ENCODE data around the gene ENG.
A peak's percentile ranks its signal among the peaks of the same experiment; 100 is the strongest.

Gene ENG

DNA sequence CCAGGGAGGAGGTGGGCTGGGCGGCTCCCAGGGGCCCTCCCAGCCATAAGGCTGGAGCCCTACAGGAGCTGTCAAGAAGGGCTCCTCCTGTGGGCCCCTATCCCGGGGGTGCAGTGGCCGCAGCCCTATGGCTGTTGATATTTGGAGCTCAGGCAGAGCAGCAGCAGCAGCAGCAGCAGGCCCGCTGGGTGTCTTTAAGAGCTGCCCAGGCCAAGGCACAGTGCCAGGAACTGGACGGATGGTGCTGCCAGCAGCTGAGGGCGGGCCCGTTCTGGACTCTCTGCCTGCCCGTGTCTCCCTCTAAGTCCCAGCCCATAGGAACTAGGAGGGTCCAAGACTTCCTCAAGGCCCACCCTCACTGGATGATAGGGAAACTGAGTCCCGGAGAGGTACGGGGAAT lies 19.4 kb upstream of the ENG start:
- ATAC-seq, result peak; percentile 15; the same call in 1 of the 3 replicates
- TF ChIP-seq SNAI2 (CRISPR knock-in tag; IDR thresholded peaks at IDR 0.05), result no peak
- TF ChIP-seq, protein P1, sequence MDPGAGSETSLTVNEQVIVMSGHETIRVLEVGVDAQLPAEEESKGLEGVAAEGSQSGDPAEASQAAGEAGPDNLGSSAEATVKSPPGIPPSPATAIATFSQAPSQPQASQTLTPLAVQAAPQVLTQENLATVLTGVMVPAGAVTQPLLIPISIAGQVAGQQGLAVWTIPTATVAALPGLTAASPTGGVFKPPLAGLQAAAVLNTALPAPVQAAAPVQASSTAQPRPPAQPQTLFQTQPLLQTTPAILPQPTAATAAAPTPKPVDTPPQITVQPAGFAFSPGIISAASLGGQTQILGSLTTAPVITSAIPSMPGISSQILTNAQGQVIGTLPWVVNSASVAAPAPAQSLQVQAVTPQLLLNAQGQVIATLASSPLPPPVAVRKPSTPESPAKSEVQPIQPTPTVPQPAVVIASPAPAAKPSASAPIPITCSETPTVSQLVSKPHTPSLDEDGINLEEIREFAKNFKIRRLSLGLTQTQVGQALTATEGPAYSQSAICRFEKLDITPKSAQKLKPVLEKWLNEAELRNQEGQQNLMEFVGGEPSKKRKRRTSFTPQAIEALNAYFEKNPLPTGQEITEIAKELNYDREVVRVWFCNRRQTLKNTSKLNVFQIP (CRISPR knock-in tag; IDR thresholded peaks at IDR 0.05; ENCODE audit: borderline replicate concordance, low read depth), result no peak
- TF ChIP-seq PPARA (CRISPR knock-in tag; IDR thresholded peaks at IDR 0.05; ENCODE audit: borderline replicate concordance), result no peak

DNA sequence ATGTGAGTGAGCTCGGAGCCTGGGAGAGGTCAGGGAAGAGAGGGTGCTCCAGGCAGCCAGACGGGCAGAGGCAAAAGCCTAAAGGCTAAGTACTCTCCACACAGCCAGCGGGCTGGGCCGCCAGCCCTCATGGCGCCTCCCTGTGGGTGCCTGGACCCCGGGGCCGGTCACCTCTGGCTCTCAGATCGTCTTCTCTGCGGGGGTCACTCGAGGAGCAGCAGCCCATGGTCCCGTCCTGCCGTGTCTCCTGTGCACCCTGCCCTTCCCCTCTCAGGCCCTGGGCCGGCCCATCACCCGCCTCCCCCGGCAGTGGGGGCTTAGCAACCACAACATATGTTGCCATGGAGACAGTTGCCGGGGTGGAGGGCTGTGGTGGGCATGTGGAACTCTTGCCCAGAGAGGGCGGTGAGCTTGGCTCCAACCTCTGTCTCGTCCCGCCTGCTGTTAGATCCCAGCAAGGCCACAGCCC lies 18.8 kb upstream of the ENG start:
- ATAC-seq, result no peak
- TF ChIP-seq, protein P2, sequence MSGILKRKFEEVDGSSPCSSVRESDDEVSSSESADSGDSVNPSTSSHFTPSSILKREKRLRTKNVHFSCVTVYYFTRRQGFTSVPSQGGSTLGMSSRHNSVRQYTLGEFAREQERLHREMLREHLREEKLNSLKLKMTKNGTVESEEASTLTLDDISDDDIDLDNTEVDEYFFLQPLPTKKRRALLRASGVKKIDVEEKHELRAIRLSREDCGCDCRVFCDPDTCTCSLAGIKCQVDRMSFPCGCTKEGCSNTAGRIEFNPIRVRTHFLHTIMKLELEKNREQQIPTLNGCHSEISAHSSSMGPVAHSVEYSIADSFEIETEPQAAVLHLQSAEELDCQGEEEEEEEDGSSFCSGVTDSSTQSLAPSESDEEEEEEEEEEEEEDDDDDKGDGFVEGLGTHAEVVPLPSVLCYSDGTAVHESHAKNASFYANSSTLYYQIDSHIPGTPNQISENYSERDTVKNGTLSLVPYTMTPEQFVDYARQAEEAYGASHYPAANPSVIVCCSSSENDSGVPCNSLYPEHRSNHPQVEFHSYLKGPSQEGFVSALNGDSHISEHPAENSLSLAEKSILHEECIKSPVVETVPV (CRISPR knock-in tag; IDR thresholded peaks at IDR 0.05), result no peak
- TF ChIP-seq ZFP3 (CRISPR knock-in tag; IDR thresholded peaks at IDR 0.05) (no peak), ZNF565 (CRISPR knock-in tag; conservative IDR thresholded peaks at IDR 0.05; ENCODE audit: low read depth) (no peak), ZC3H10 (CRISPR knock-in tag; IDR thresholded peaks at IDR 0.05) (no peak), OSR1 (CRISPR knock-in tag; IDR thresholded peaks at IDR 0.05) (no peak), SNAI2 (CRISPR knock-in tag; IDR thresholded peaks at IDR 0.05) (no peak), ISL1 (CRISPR knock-in tag; IDR thresholded peaks at IDR 0.05) (no peak), TOX (CRISPR knock-in tag; IDR thresholded peaks at IDR 0.05; ENCODE audit: borderline replicate concordance) (no peak), RARB (CRISPR knock-in tag; IDR thresholded peaks at IDR 0.05) (no peak), ZFP30 (CRISPR knock-in tag; IDR thresholded peaks at IDR 0.05) (no peak), TCF4 (CRISPR knock-in tag; IDR thresholded peaks at IDR 0.05; ENCODE audit: borderline replicate concordance) (no peak), ARNTL (CRISPR knock-in tag; IDR thresholded peaks at IDR 0.05; ENCODE audit: borderline replicate concordance, low read depth) (no peak), BACH2 (CRISPR knock-in tag; IDR thresholded peaks at IDR 0.05; ENCODE audit: borderline replicate concordance) (no peak), PPARA (CRISPR knock-in tag; IDR thresholded peaks at IDR 0.05; ENCODE audit: borderline replicate concordance) (no peak), ZNF70 (CRISPR knock-in tag; IDR thresholded peaks at IDR 0.05) (no peak), ESRRG (CRISPR knock-in tag; IDR thresholded peaks at IDR 0.05) (no peak)
- TF ChIP-seq, protein P1 (CRISPR knock-in tag; IDR thresholded peaks at IDR 0.05; ENCODE audit: borderline replicate concordance, low read depth), result no peak
- TF ChIP-seq, protein P3, sequence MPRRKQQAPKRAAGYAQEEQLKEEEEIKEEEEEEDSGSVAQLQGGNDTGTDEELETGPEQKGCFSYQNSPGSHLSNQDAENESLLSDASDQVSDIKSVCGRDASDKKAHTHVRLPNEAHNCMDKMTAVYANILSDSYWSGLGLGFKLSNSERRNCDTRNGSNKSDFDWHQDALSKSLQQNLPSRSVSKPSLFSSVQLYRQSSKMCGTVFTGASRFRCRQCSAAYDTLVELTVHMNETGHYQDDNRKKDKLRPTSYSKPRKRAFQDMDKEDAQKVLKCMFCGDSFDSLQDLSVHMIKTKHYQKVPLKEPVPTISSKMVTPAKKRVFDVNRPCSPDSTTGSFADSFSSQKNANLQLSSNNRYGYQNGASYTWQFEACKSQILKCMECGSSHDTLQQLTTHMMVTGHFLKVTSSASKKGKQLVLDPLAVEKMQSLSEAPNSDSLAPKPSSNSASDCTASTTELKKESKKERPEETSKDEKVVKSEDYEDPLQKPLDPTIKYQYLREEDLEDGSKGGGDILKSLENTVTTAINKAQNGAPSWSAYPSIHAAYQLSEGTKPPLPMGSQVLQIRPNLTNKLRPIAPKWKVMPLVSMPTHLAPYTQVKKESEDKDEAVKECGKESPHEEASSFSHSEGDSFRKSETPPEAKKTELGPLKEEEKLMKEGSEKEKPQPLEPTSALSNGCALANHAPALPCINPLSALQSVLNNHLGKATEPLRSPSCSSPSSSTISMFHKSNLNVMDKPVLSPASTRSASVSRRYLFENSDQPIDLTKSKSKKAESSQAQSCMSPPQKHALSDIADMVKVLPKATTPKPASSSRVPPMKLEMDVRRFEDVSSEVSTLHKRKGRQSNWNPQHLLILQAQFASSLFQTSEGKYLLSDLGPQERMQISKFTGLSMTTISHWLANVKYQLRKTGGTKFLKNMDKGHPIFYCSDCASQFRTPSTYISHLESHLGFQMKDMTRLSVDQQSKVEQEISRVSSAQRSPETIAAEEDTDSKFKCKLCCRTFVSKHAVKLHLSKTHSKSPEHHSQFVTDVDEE (CRISPR knock-in tag; IDR thresholded peaks at IDR 0.05), result no peak
- TF ChIP-seq, protein P4, sequence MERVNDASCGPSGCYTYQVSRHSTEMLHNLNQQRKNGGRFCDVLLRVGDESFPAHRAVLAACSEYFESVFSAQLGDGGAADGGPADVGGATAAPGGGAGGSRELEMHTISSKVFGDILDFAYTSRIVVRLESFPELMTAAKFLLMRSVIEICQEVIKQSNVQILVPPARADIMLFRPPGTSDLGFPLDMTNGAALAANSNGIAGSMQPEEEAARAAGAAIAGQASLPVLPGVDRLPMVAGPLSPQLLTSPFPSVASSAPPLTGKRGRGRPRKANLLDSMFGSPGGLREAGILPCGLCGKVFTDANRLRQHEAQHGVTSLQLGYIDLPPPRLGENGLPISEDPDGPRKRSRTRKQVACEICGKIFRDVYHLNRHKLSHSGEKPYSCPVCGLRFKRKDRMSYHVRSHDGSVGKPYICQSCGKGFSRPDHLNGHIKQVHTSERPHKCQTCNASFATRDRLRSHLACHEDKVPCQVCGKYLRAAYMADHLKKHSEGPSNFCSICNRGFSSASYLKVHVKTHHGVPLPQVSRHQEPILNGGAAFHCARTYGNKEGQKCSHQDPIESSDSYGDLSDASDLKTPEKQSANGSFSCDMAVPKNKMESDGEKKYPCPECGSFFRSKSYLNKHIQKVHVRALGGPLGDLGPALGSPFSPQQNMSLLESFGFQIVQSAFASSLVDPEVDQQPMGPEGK (CRISPR knock-in tag; IDR thresholded peaks at IDR 0.05; ENCODE audit: borderline replicate concordance), result no peak

DNA sequence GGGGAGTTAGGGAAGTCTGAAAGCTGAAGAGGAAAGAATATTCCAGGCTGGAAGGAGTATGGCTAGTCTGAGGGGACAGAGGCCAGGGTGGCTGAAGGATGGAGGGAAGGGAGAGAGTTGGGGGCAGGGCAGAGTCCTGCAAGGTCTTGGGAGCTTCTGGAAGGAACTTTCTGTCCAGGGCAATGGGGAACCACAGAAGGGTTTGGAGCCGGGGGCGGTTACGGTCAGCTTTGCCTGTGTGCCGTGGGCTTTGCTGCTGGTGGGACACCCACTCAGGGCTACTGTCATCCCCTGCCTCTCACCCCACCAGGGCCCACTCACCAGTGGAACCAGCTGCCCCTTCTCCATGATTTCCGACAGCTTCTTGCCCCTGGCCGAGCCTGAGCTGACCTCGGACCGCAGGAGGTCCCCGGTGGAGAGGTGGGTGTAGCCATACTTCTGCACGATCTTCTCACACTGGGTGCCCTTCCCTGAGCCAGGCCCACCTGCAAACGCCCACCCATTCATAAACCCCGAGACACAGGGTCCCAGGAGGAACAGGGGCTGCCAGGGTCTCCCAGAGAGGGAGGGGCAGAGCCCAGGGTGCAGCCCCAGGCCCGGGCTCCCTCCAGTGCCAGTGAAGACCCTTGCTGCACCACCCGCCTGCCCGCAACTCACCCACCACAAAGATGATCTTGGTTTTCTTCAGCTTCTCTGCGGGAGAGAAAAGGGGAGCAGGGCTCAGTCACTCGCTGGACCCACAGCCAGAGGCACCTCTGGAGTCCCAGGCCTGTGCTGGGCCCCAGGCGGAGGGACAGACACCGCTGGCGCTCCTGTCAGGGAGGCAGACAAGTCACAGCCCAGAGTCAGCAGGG lies 18.1 kb upstream of the ENG start:
- TF ChIP-seq ESRRG (CRISPR knock-in tag; IDR thresholded peaks at IDR 0.05) (no peak), RARB (CRISPR knock-in tag; IDR thresholded peaks at IDR 0.05) (no peak)
- ATAC-seq, result no peak

Measured in SK-N-SH treated with all-trans-retinoic acid at 6 μM for 48 hours (cell line).